T47D (cell line): ENCODE results near the gene STK17B.
"Not testable (repeated sequence)": the region's sequence is repeated elsewhere in the genome, so short reads cannot be mapped to it uniquely, and the experiment has no call there.

Experiments
- DNase-seq, 2 experiments: peaks; one replicate each; pipeline versions ENCODE4 v3.0.0 to v3.0.0-alpha.2; 2011 to 2012; ENCODE audit warnings: low read depth in 1 of 2, low spot score in 1 of 2
- JUND ChIP-seq: IDR thresholded peaks from 2 replicates; pipeline ENCODE4 v1.6.1; 2012; ENCODE audit warnings: low read depth
- in situ Hi-C: cut with HindIII; loops from 2 replicates; pipeline ENCODE4 v1.10.0; 2016; ENCODE audit warnings: low sequenced_read_pairs, low pct_unique_long_range_greater_than_20kb

The STK17B gene

DNA sequence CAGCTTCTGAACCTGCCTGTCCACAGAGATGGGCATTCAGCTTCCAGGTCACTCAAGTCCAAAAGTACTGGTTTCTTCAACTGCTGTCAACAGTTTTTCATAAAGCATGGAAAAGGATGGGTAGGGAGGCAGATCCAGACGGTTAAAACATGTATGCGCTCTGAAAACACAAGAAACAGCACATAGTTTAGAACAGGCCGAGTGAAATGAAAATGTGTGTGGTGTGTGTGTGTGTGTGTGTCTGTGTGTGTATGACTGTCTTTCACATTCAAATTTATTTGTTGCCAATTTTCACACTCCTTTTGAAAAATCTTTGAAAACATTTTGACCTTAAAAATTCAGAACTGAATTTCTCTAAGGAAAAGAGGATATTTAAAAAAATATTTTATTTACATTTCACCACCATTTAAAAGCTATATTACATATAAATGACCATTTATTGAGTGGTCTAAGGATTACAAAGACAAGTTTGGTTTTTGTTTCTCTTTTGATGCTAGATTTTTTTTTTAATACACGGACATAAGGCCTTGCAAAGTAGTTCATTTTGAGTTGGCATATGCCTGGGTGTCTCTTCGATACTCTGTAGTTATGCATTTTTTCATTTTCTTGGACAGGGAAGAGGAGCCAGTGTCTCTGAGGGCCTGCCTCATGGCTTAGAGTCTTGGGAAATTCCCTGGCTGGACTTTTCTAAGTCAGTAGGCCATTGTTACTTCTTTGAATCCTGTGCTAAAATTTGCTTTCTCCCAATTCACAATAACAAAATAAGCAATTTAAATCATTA lies 30.0 kb upstream of the STK17B start:
- DNase-seq, result no peak
- no peak for TF ChIP-seq JUND
- in situ Hi-C loops, result no loop called here

DNA sequence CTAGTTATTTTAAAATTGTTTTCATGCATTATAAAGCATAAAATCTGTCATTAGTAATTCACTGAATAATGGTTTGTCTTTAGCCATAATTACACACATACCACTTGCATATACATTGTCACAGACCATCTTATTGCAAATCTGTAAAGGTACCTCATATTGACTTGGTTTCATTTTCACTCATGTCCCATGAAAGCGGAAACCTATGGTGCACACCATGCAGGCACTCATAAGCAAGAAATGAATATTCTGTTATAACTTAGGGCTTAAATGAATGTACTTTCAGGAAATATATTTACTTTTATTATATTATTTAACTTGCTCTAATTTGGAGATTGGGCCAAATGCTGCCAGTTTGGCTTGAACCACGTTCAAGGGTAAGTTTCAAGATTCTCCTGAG lies 29.2 kb upstream of the STK17B start:
- in situ Hi-C loops, result no loop called here
- TF ChIP-seq JUND, result no peak
- no peak for DNase-seq

DNA sequence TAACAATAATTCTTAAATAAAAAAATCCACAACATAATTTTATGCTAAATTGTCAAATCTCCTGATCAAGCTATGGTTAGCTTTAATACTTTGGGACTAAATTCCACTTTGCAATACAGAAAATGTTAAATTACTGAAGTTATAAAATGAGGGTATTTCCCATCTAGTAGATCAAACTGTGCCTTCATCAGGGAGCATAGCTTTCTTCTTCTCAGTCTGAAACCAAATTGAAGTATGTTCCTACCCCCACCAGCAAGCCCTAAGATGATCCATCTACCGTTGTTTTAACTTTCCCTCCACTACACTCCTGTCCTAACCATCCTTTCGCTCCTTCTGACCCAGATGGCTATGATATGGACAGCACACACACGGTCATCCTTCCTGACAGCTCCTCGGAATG lies 24.4 kb upstream of the STK17B start:
- in situ Hi-C loops, result no loop called here
- TF ChIP-seq JUND, result no peak
- DNase-seq, result no peak

DNA sequence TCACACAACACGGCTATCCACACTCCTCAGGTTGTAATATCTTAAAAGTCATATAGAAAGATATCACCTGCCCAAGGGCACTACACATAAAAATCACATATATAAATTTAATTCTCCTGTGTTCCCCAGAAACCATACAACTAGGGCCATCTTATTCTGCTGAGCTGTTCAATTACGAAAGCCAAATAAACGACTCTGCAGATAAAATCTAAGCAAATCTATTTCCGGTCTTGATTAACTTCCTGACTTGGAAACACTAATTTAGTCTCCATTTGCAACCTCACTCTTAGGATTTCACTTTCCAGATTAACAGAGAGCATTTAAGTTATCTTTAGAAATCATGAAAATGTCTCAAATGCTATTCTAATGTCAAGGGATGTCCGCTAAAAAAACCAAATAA lies 23.9 kb upstream of the STK17B start:
- in situ Hi-C loops, result no loop called here
- no peak for DNase-seq
- no peak for TF ChIP-seq JUND

DNA sequence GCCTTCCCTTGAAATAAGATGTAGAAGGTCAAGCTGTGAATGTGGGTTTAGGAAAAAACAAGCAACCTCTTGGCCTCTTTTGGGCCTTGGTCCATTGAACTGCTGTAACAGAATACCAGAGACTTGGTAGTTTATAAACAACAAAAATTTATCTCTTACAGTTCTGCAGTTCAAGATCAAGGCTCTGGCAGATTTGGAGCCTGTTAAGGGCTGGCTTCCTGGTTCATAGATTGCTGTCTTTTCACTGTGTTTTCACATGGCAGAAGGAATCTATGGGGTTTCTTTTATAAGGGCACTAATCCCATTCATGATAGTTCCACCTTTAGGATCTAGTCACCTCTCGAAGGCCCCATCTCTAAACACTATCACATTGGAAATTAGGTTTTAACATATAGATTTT lies 20.2 kb upstream of the STK17B start:
- DNase-seq, result no peak
- in situ Hi-C loops, result no loop called here
- no peak for TF ChIP-seq JUND

DNA sequence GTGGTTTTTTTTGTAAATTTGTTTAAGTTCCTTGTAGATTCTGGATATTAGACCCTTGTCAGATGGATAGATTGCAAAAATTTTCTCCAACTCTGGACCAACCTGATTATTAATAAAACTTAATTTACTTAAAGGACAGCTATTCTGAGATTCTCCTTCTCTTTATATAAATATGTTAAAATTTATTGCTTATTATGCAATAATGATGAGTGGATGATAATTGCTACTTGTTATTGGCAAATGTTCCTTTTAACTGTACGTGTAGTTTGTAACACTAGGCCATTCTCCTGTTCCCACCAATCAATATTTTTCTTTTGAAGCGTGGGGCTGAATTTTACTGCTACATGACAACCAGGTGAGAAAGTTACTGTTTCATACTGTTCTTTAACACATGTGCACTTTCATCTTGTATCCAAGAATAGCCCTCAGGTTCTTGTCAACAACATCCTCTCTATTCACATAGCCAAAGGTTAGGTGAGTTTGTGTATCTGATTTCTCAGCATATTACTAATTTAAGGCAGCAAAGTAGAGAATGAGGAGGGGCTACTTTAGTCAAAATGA lies 16.6 kb upstream of the STK17B start:
- TF ChIP-seq JUND, result no peak
- no peak for DNase-seq
- in situ Hi-C loops, result no loop called here

DNA sequence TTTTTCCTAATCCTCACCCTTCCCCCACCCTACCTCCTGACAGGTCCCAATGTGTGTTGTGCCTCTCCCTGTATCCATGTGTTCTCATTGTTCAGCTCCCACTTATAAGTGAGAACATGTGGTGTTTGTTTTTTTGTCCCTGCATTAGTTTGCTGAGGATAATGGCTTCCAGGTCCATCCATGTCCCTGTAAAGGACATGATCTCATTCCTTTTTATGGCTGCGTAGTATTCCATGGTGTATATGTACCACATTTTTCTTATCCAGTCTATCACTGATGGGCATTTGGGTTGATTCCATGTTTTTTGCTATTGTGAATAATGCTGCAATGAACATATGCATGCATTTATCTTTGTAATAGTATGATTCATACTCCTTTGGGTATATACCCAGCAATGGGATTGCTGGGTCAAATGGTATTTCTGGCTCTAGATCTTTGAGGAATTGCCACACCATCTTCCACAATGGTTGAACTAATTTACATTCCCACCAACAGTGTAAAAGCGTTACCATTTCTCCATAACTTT lies 15.9 kb upstream of the STK17B start:
- in situ Hi-C loops, DNase-seq: not testable (repeated sequence)

DNA sequence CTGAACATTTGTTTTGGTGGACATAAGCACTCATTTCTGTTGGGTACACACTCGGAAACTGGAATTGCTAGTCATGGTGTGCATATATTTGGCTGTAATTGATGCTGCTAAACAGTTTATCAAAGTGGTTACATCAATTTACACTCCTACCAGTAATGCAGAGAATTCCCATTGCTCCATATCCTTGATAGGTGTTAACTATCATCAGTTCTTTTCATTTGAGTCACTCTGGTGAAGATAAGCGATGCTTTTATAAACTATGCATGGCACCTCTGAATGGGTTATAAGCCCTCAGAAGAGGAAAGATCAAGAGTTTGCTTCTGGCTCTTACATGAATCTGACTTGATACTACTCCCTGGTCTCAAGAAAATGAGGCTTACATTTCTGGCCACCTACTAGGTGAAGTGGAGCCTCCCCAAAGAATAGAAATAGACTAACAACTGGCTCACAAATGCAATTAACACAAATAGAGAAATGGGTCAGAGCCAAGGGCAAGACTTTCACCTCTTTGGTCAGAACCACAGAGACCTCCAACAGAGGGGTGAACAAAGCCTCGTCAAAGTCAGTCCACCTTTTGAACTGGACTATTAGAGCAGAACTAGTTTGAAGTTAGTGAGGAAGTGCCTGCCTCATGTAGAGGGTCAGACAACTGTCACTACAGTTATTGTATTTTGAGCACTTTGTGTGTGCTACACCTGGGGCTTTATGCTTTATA lies 15.0 kb upstream of the STK17B start:
- in situ Hi-C loops, result no loop called here
- DNase-seq, result no peak
- no peak for TF ChIP-seq JUND

DNA sequence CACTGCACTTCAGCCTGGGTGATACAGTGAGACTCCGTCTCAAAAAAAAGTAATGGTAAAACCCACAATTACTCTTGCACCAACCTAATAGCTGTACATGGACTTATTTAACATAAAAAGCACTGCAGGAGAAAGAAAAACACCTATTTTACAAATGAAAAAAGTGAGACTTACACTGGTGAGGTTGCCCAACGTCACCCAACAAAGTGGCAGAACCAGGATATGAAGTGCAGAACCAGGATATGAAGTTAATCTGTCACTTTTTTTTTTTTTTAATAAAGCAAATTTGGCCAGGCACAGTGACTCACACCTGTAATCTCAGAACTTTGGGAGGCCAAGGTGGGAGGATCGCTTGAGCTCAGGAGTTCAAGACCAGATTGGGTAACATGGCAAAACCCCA lies 13.5 kb upstream of the STK17B start:
- in situ Hi-C loops, result no loop called here
- TF ChIP-seq JUND, result no peak
- no peak for DNase-seq

DNA sequence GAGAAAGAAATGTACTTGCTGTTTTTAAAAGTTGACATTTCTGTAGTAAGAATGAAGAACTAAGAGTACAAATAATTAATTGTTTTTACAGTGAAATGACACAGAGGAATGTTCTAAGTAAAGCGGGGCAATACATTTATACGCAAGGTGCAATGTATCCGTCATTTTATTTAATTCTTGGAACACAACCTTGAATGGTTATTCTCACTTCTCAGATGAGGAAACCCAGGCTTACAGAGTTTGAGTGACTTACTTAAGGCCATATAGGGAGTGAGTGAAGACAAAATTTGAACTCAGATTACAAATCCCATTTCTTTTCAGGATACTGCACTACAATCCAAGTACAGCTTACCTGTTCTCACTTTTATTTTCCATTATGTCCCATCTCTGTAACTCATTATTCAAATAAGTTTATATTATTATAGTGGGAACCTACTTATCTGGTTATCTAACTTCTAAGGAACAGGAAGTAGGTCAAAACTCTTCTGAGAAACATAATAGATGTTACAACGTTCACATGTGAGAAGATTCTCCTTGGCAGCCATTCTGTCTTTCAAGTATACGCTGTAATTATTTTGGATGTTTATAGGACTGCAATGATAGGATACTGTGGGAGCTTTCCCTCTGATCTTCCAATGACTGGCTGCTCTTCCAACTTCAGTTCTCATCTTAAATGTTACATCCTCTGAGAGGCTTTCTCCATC lies 12.3 kb upstream of the STK17B start:
- TF ChIP-seq JUND, result no peak
- in situ Hi-C loops, result no loop called here

DNA sequence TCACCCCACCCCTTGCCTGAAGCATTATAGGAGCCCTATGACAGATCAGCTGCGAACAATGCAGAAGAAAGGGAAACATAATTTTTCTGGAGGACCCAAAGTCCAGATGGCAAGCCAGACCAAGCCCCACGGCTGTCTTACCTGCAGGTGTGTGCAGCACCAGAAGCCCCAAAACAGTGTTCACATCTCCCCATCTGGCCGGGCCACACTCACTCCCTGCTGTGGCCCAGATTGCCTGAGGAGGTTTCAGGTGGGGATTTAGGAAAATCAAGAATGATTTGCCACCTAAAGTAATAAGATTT lies 11.7 kb upstream of the STK17B start:
- in situ Hi-C loops, result no loop called here

More for the DNA sequence above, 12.3 kb upstream of the STK17B start:
- no peak for DNase-seq

DNA sequence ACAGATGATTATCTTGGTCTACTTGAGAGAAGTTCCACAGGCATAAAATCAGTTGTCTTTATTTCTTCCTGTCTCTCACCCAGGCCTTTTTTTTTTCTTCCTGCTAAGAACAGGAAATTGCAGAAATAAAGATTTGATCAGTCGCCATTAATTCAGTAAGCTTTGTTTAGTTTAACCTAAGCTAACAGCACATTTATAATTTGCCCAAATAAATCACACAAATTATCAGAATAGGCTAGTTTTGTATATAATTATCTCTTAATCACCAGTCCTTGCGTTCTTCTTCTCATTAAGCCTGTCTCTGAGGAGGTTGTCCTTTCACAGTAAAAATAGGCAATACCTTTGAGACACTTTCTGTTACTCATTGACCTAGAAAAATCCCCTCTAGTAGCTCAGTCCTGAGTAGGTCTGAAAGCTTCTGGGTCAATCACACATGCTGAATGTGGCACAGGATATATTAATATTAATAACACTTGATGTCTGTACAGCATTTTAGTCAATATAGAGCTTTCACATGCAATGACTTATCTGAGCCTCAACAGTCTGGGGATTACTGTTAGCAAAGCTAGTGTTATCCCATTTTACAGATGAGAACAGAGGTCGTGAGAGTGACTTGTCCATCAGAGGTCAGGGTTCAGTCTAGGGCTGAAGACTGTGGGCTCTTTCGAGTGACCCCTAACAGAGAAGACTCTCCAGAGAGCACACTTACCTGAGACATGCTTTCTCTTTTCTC lies 11.2 kb upstream of the STK17B start:
- TF ChIP-seq JUND, result no peak
- in situ Hi-C loops, result no loop called here
- no peak for DNase-seq

More for the DNA sequence above, 11.7 kb upstream of the STK17B start:
- TF ChIP-seq JUND, result no peak
- no peak for DNase-seq
